ENCODE measurements around the gene RXYLT1.

The RXYLT1 gene

GRCh38 chr12:63752841-63753240 lies 26.9 kb upstream of the RXYLT1 start:
- no peak for DNase-seq
- H3K27ac ChIP-seq (ENCODE audit: insufficient read depth, low read length, poor library complexity, severe bottlenecking): no peak overlapping the region
- no peaks in the 10 kb centered on the region for H3K36me3 ChIP-seq (ENCODE audit: control insufficient read depth, insufficient read depth, low read length)
- H3K9me3 ChIP-seq (ENCODE audit: control insufficient read depth, low read length): no peaks in the 10 kb centered on the region
- H3K27me3 ChIP-seq (replicated peaks; ENCODE audit: control insufficient read depth, insufficient read depth, low read length, poor library complexity, severe bottlenecking): no peaks in the 10 kb centered on the region
- no peaks in the 10 kb centered on the region for H3K4me1 ChIP-seq (ENCODE audit: control insufficient read depth, insufficient read depth, low read length, poor library complexity, severe bottlenecking)
- H3K4me3 ChIP-seq (ENCODE audit: insufficient read depth, low read depth, low read length, poor library complexity, severe bottlenecking): no peak overlapping the region

- DNase-seq: no peak
- no peaks in the 10 kb centered on the region for H3K9me3 ChIP-seq (ENCODE audit: control insufficient read depth, low read length)
- no peaks in the 10 kb centered on the region for H3K4me1 ChIP-seq (ENCODE audit: control insufficient read depth, insufficient read depth, low read length, poor library complexity, severe bottlenecking)
- H3K4me3 ChIP-seq (ENCODE audit: insufficient read depth, low read depth, low read length, poor library complexity, severe bottlenecking): no peak overlapping the region
- H3K36me3 ChIP-seq (ENCODE audit: control insufficient read depth, insufficient read depth, low read length): no peaks in the 10 kb centered on the region
- no peaks in the 10 kb centered on the region for H3K27me3 ChIP-seq (replicated peaks; ENCODE audit: control insufficient read depth, insufficient read depth, low read length, poor library complexity, severe bottlenecking)
- no peak overlapping the region for H3K27ac ChIP-seq (ENCODE audit: insufficient read depth, low read length, poor library complexity, severe bottlenecking)
Measured at GRCh38 chr12:63753743-63754142, 26.0 kb upstream of the RXYLT1 start.

GRCh38 chr12:63764481-63764880 lies 15.2 kb upstream of the RXYLT1 start:
- no peaks in the 10 kb centered on the region for H3K9me3 ChIP-seq (ENCODE audit: control insufficient read depth, low read length)
- no peak overlapping the region for H3K27ac ChIP-seq (ENCODE audit: insufficient read depth, low read length, poor library complexity, severe bottlenecking)
- H3K4me1 ChIP-seq (ENCODE audit: control insufficient read depth, insufficient read depth, low read length, poor library complexity, severe bottlenecking): no peaks in the 10 kb centered on the region
- H3K4me3 ChIP-seq (ENCODE audit: insufficient read depth, low read depth, low read length, poor library complexity, severe bottlenecking): no peak overlapping the region
- no peak for DNase-seq
- H3K36me3 ChIP-seq (ENCODE audit: control insufficient read depth, insufficient read depth, low read length): no peaks in the 10 kb centered on the region
- H3K27me3 ChIP-seq (replicated peaks; ENCODE audit: control insufficient read depth, insufficient read depth, low read length, poor library complexity, severe bottlenecking): no peaks in the 10 kb centered on the region

- no peaks in the 10 kb centered on the region for H3K36me3 ChIP-seq (ENCODE audit: control insufficient read depth, insufficient read depth, low read length)
- no peaks in the 10 kb centered on the region for H3K4me1 ChIP-seq (ENCODE audit: control insufficient read depth, insufficient read depth, low read length, poor library complexity, severe bottlenecking)
- no peak overlapping the region for H3K27ac ChIP-seq (ENCODE audit: insufficient read depth, low read length, poor library complexity, severe bottlenecking)
- H3K4me3 ChIP-seq (ENCODE audit: insufficient read depth, low read depth, low read length, poor library complexity, severe bottlenecking): no peak overlapping the region
- no peak for DNase-seq
- no peaks in the 10 kb centered on the region for H3K27me3 ChIP-seq (replicated peaks; ENCODE audit: control insufficient read depth, insufficient read depth, low read length, poor library complexity, severe bottlenecking)
- no peaks in the 10 kb centered on the region for H3K9me3 ChIP-seq (ENCODE audit: control insufficient read depth, low read length)
Measured at GRCh38 chr12:63766498-63766897, 13.2 kb upstream of the RXYLT1 start.

- H3K4me3 ChIP-seq (ENCODE audit: insufficient read depth, low read depth, low read length, poor library complexity, severe bottlenecking): no peak overlapping the region
- H3K9me3 ChIP-seq (ENCODE audit: control insufficient read depth, low read length): no peaks in the 10 kb centered on the region
- DNase-seq: no peak
- no peaks in the 10 kb centered on the region for H3K4me1 ChIP-seq (ENCODE audit: control insufficient read depth, insufficient read depth, low read length, poor library complexity, severe bottlenecking)
- H3K27me3 ChIP-seq (replicated peaks; ENCODE audit: control insufficient read depth, insufficient read depth, low read length, poor library complexity, severe bottlenecking): no peaks in the 10 kb centered on the region
- no peaks in the 10 kb centered on the region for H3K36me3 ChIP-seq (ENCODE audit: control insufficient read depth, insufficient read depth, low read length)
- no peak overlapping the region for H3K27ac ChIP-seq (ENCODE audit: insufficient read depth, low read length, poor library complexity, severe bottlenecking)
Measured at GRCh38 chr12:63770375-63770774, 9.3 kb upstream of the RXYLT1 start.

- DNase-seq: no peak
Measured at GRCh38 chr12:63777340-63777739, 2.4 kb upstream of the RXYLT1 start.

GRCh38 chr12:63782466-63782865 lies 2.8 kb downstream of the RXYLT1 start:
- H3K36me3 ChIP-seq (ENCODE audit: control insufficient read depth, insufficient read depth, low read length): peaks cover 9% of the 10 kb centered on the region
- H3K27ac ChIP-seq (ENCODE audit: insufficient read depth, low read length, poor library complexity, severe bottlenecking): no peak overlapping the region
- peaks cover 7% of the 10 kb centered on the region for H3K4me1 ChIP-seq (ENCODE audit: control insufficient read depth, insufficient read depth, low read length, poor library complexity, severe bottlenecking)
- H3K27me3 ChIP-seq (replicated peaks; ENCODE audit: control insufficient read depth, insufficient read depth, low read length, poor library complexity, severe bottlenecking): no peaks in the 10 kb centered on the region
- no peaks in the 10 kb centered on the region for H3K9me3 ChIP-seq (ENCODE audit: control insufficient read depth, low read length)
- no peak overlapping the region for H3K4me3 ChIP-seq (ENCODE audit: insufficient read depth, low read depth, low read length, poor library complexity, severe bottlenecking)
- DNase-seq: no peak

More at GRCh38 chr12:63777340-63777739, 2.4 kb upstream of the RXYLT1 start:
- Histone ChIP-seq H3K36me3 (ENCODE audit: control insufficient read depth, insufficient read depth, low read length) (no peaks in the 10 kb centered on the region), H3K4me3 (ENCODE audit: insufficient read depth, low read depth, low read length, poor library complexity, severe bottlenecking) (no peak overlapping the region), H3K27ac (ENCODE audit: insufficient read depth, low read length, poor library complexity, severe bottlenecking) (no peak overlapping the region), H3K4me1 (ENCODE audit: control insufficient read depth, insufficient read depth, low read length, poor library complexity, severe bottlenecking) (peaks cover 7% of the 10 kb centered on the region), H3K9me3 (ENCODE audit: control insufficient read depth, low read length) (no peaks in the 10 kb centered on the region), H3K27me3 (replicated peaks; ENCODE audit: control insufficient read depth, insufficient read depth, low read length, poor library complexity, severe bottlenecking) (no peaks in the 10 kb centered on the region)

- no peak for DNase-seq
- Histone ChIP-seq H3K27me3 (replicated peaks; ENCODE audit: control insufficient read depth, insufficient read depth, low read length, poor library complexity, severe bottlenecking) (no peaks in the 10 kb centered on the region), H3K4me1 (ENCODE audit: control insufficient read depth, insufficient read depth, low read length, poor library complexity, severe bottlenecking) (no peaks in the 10 kb centered on the region), H3K4me3 (ENCODE audit: insufficient read depth, low read depth, low read length, poor library complexity, severe bottlenecking) (no peak overlapping the region), H3K9me3 (ENCODE audit: control insufficient read depth, low read length) (no peaks in the 10 kb centered on the region), H3K36me3 (ENCODE audit: control insufficient read depth, insufficient read depth, low read length) (peaks cover 22% of the 10 kb centered on the region), H3K27ac (ENCODE audit: insufficient read depth, low read length, poor library complexity, severe bottlenecking) (no peak overlapping the region)
Measured at GRCh38 chr12:63787306-63787705, 7.6 kb downstream of the RXYLT1 start.

GRCh38 chr12:63790608-63790945 lies 10.9 kb downstream of the RXYLT1 start:
- no peaks in the 10 kb centered on the region for H3K9me3 ChIP-seq (ENCODE audit: control insufficient read depth, low read length)
- no peak overlapping the region for H3K27ac ChIP-seq (ENCODE audit: insufficient read depth, low read length, poor library complexity, severe bottlenecking)
- H3K4me1 ChIP-seq (ENCODE audit: control insufficient read depth, insufficient read depth, low read length, poor library complexity, severe bottlenecking): no peaks in the 10 kb centered on the region
- H3K36me3 ChIP-seq (ENCODE audit: control insufficient read depth, insufficient read depth, low read length): peaks cover 22% of the 10 kb centered on the region
- H3K4me3 ChIP-seq (ENCODE audit: insufficient read depth, low read depth, low read length, poor library complexity, severe bottlenecking): no peak overlapping the region
- no peak for DNase-seq
- no peaks in the 10 kb centered on the region for H3K27me3 ChIP-seq (replicated peaks; ENCODE audit: control insufficient read depth, insufficient read depth, low read length, poor library complexity, severe bottlenecking)

GRCh38 chr12:63792338-63792737 lies 12.6 kb downstream of the RXYLT1 start:
- H3K27me3 ChIP-seq (replicated peaks; ENCODE audit: control insufficient read depth, insufficient read depth, low read length, poor library complexity, severe bottlenecking): no peaks in the 10 kb centered on the region
- no peaks in the 10 kb centered on the region for H3K9me3 ChIP-seq (ENCODE audit: control insufficient read depth, low read length)
- peaks cover 14% of the 10 kb centered on the region for H3K36me3 ChIP-seq (ENCODE audit: control insufficient read depth, insufficient read depth, low read length)
- H3K27ac ChIP-seq (ENCODE audit: insufficient read depth, low read length, poor library complexity, severe bottlenecking): no peak overlapping the region
- no peaks in the 10 kb centered on the region for H3K4me1 ChIP-seq (ENCODE audit: control insufficient read depth, insufficient read depth, low read length, poor library complexity, severe bottlenecking)
- no peak overlapping the region for H3K4me3 ChIP-seq (ENCODE audit: insufficient read depth, low read depth, low read length, poor library complexity, severe bottlenecking)
- no peak for DNase-seq

All from effector memory CD4-positive, alpha-beta T cell (primary cell).